ENCODE measurements around the gene SLC9C1.

SLC9C1 gene

DNA sequence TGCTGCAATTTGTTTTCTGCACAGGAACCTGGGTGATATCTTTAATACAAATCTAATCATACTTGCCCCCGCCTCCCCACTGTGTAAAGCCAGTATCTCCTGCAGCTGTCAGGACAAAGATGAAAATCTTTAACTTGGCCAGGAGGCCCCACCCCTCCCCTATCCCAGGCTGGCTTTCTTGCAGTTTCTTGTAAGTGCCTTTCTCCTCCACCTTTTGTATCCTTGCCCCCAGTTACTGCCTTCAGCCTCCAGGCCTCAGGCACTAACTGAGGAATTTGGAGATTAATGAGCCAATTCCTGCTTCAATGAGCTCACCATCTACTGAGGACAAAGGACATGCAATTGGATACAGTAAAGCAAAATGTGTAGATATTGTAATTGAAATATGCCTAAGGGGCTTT, 167.5 kb downstream of the SLC9C1 start:
- TF ChIP-seq, protein P1, sequence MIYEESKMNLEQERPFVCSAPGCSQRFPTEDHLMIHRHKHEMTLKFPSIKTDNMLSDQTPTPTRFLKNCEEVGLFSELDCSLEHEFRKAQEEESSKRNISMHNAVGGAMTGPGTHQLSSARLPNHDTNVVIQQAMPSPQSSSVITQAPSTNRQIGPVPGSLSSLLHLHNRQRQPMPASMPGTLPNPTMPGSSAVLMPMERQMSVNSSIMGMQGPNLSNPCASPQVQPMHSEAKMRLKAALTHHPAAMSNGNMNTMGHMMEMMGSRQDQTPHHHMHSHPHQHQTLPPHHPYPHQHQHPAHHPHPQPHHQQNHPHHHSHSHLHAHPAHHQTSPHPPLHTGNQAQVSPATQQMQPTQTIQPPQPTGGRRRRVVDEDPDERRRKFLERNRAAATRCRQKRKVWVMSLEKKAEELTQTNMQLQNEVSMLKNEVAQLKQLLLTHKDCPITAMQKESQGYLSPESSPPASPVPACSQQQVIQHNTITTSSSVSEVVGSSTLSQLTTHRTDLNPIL (CRISPR knock-in tag; IDR thresholded peaks at IDR 0.05; ENCODE audit: low read depth), result no peak
- TF ChIP-seq ZNF565 (CRISPR knock-in tag; conservative IDR thresholded peaks at IDR 0.05; ENCODE audit: low read depth) (no peak), ZNF8 (CRISPR knock-in tag; IDR thresholded peaks at IDR 0.05) (no peak), PATZ1 (CRISPR knock-in tag; IDR thresholded peaks at IDR 0.05; ENCODE audit: borderline replicate concordance) (no peak), ZNF70 (CRISPR knock-in tag; IDR thresholded peaks at IDR 0.05) (no peak), TOX (CRISPR knock-in tag; IDR thresholded peaks at IDR 0.05; ENCODE audit: borderline replicate concordance) (no peak), GLIS3 (CRISPR knock-in tag; IDR thresholded peaks at IDR 0.05) (no peak), ZFP30 (CRISPR knock-in tag; IDR thresholded peaks at IDR 0.05) (no peak), ISL1 (CRISPR knock-in tag; IDR thresholded peaks at IDR 0.05) (no peak), ZFP3 (CRISPR knock-in tag; IDR thresholded peaks at IDR 0.05) (no peak), CSDC2 (CRISPR knock-in tag; IDR thresholded peaks at IDR 0.05) (no peak), BACH2 (CRISPR knock-in tag; IDR thresholded peaks at IDR 0.05; ENCODE audit: borderline replicate concordance) (no peak), SNAI2 (CRISPR knock-in tag; IDR thresholded peaks at IDR 0.05) (no peak)
- ATAC-seq, result no peak

- TF ChIP-seq ESRRG (CRISPR knock-in tag; IDR thresholded peaks at IDR 0.05), result no peak
- TF ChIP-seq ARNTL (CRISPR knock-in tag; IDR thresholded peaks at IDR 0.05; ENCODE audit: borderline replicate concordance, low read depth), result no peak
- no peak for TF ChIP-seq ZNF70 (CRISPR knock-in tag; IDR thresholded peaks at IDR 0.05)
- no peak for TF ChIP-seq SNAI2 (CRISPR knock-in tag; IDR thresholded peaks at IDR 0.05)
- TF ChIP-seq ZFP3 (CRISPR knock-in tag; IDR thresholded peaks at IDR 0.05), result no peak
- no peak for TF ChIP-seq BACH2 (CRISPR knock-in tag; IDR thresholded peaks at IDR 0.05; ENCODE audit: borderline replicate concordance)
- TF ChIP-seq ZFP30 (CRISPR knock-in tag; IDR thresholded peaks at IDR 0.05), result no peak
- TF ChIP-seq, protein P1 (CRISPR knock-in tag; IDR thresholded peaks at IDR 0.05; ENCODE audit: low read depth), result no peak
- TF ChIP-seq OSR1 (CRISPR knock-in tag; IDR thresholded peaks at IDR 0.05), result no peak
- TF ChIP-seq, protein P2, sequence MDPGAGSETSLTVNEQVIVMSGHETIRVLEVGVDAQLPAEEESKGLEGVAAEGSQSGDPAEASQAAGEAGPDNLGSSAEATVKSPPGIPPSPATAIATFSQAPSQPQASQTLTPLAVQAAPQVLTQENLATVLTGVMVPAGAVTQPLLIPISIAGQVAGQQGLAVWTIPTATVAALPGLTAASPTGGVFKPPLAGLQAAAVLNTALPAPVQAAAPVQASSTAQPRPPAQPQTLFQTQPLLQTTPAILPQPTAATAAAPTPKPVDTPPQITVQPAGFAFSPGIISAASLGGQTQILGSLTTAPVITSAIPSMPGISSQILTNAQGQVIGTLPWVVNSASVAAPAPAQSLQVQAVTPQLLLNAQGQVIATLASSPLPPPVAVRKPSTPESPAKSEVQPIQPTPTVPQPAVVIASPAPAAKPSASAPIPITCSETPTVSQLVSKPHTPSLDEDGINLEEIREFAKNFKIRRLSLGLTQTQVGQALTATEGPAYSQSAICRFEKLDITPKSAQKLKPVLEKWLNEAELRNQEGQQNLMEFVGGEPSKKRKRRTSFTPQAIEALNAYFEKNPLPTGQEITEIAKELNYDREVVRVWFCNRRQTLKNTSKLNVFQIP (CRISPR knock-in tag; IDR thresholded peaks at IDR 0.05; ENCODE audit: borderline replicate concordance, low read depth), result no peak
- TF ChIP-seq PATZ1 (CRISPR knock-in tag; IDR thresholded peaks at IDR 0.05; ENCODE audit: borderline replicate concordance), result no peak
- no peak for TF ChIP-seq ZC3H10 (CRISPR knock-in tag; IDR thresholded peaks at IDR 0.05)
- no peak for TF ChIP-seq RARB (CRISPR knock-in tag; IDR thresholded peaks at IDR 0.05)
- TF ChIP-seq, protein P3, sequence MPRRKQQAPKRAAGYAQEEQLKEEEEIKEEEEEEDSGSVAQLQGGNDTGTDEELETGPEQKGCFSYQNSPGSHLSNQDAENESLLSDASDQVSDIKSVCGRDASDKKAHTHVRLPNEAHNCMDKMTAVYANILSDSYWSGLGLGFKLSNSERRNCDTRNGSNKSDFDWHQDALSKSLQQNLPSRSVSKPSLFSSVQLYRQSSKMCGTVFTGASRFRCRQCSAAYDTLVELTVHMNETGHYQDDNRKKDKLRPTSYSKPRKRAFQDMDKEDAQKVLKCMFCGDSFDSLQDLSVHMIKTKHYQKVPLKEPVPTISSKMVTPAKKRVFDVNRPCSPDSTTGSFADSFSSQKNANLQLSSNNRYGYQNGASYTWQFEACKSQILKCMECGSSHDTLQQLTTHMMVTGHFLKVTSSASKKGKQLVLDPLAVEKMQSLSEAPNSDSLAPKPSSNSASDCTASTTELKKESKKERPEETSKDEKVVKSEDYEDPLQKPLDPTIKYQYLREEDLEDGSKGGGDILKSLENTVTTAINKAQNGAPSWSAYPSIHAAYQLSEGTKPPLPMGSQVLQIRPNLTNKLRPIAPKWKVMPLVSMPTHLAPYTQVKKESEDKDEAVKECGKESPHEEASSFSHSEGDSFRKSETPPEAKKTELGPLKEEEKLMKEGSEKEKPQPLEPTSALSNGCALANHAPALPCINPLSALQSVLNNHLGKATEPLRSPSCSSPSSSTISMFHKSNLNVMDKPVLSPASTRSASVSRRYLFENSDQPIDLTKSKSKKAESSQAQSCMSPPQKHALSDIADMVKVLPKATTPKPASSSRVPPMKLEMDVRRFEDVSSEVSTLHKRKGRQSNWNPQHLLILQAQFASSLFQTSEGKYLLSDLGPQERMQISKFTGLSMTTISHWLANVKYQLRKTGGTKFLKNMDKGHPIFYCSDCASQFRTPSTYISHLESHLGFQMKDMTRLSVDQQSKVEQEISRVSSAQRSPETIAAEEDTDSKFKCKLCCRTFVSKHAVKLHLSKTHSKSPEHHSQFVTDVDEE (CRISPR knock-in tag; IDR thresholded peaks at IDR 0.05), result no peak
- no peak for ATAC-seq
Measured at GRCh38 chr3:112124907-112125607, 169.0 kb downstream of the SLC9C1 start.

Data from SK-N-SH treated with all-trans-retinoic acid at 6 μM for 48 hours (cell line).